ENCODE measurements around the gene GALNT1.

DNA sequence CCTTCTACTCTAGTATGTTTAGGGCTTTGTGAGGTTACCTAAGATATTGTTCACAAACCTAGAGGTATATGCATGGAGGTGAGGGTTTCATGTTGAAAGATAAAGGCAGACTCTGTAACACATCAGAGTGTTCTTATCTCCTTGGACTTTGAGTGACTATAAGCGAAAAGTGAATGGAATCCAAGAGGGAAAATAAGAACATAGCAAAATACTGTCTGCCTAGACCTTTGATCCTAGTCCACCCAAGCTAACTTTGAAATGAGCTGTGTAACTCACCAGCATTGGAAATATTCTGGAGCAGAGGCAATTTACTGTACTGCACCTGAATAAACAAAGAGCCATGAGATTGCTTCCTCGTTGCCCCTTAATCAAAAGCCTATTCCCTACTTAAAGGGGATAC, 28.2 kb upstream of the GALNT1 start:
- TF ChIP-seq, protein P1, sequence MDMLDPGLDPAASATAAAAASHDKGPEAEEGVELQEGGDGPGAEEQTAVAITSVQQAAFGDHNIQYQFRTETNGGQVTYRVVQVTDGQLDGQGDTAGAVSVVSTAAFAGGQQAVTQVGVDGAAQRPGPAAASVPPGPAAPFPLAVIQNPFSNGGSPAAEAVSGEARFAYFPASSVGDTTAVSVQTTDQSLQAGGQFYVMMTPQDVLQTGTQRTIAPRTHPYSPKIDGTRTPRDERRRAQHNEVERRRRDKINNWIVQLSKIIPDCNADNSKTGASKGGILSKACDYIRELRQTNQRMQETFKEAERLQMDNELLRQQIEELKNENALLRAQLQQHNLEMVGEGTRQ (IDR thresholded peaks at IDR 0.05; ENCODE audit: low read depth, low read length): no peak
- TF ChIP-seq, protein P2, sequence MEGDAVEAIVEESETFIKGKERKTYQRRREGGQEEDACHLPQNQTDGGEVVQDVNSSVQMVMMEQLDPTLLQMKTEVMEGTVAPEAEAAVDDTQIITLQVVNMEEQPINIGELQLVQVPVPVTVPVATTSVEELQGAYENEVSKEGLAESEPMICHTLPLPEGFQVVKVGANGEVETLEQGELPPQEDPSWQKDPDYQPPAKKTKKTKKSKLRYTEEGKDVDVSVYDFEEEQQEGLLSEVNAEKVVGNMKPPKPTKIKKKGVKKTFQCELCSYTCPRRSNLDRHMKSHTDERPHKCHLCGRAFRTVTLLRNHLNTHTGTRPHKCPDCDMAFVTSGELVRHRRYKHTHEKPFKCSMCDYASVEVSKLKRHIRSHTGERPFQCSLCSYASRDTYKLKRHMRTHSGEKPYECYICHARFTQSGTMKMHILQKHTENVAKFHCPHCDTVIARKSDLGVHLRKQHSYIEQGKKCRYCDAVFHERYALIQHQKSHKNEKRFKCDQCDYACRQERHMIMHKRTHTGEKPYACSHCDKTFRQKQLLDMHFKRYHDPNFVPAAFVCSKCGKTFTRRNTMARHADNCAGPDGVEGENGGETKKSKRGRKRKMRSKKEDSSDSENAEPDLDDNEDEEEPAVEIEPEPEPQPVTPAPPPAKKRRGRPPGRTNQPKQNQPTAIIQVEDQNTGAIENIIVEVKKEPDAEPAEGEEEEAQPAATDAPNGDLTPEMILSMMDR (conservative IDR thresholded peaks at IDR 0.05; ENCODE audit: low read depth, low read length): no peak
- TF ChIP-seq POLR2A (IDR thresholded peaks at IDR 0.05; ENCODE audit: low read depth, low read length): no peak
- TF ChIP-seq MAZ (IDR thresholded peaks at IDR 0.05; ENCODE audit: borderline replicate concordance, low read depth, low read length): no peak
- TF ChIP-seq RAD21 (IDR thresholded peaks at IDR 0.05; ENCODE audit: low read length): no peak
